ENCODE measurements around the gene CEP63. TPM values are rescaled to one million over a fixed set of nuclear protein-coding genes. Genes with fewer than 3 reads are reported as not detected.

The CEP63 gene
- total and polyA plus RNA-seq, 9 of the 15 experiments (the other 6 are each of a cell fraction or from before 2014, with no cell fraction given): 5.1 to 17.8 (median 10.6) TPM

GRCh38 chr3:134485718-134486576, at the start of gene CEP63, which contains the start of gene ANAPC13 (continued):
- TF ChIP-seq GTF2E2 (tag; IDR thresholded peaks at IDR 0.05) (no peak; the same call in 1 of the 2 replicates), HES1 (IDR thresholded peaks at IDR 0.05; ENCODE audit: low read depth) (peak; percentile 70; the same call in 1 of the 2 replicates), ZNF639 (CRISPR knock-in tag; conservative IDR thresholded peaks at IDR 0.05 in 1 of 2, IDR thresholded peaks at IDR 0.05 in 1 of 2) (0 out of 4 replicates have a peak, but pooled peaks of 1 of the 2 experiments have one; percentile 48), ZFP36 (IDR thresholded peaks at IDR 0.05; ENCODE audit: low read depth, low read length, partially characterized antibody) (peak; percentile 4), FOXK2 (conservative IDR thresholded peaks at IDR 0.05 in 1 of 2, IDR thresholded peaks at IDR 0.05 in 1 of 2; ENCODE audit: low read depth in 2 of 2) (peak in 1 of 2 experiments; percentile 98; a peak in 2 of 4 replicates), CBX8 (IDR thresholded peaks at IDR 0.05; ENCODE audit: borderline replicate concordance, extremely low read depth, low read depth, low read length, poor library complexity, severe bottlenecking) (no peak), LCOR (CRISPR knock-in tag; IDR thresholded peaks at IDR 0.05) (no peak), NKRF (IDR thresholded peaks at IDR 0.05; ENCODE audit: borderline replicate concordance) (0 out of 2 replicates have a peak, but pooled peaks have one; percentile 44), WHSC1 (IDR thresholded peaks at IDR 0.05; ENCODE audit: low read length) (no peak), SMAD1 (IDR thresholded peaks at IDR 0.05; ENCODE audit: low read depth, low read length, partially characterized antibody) (peak; percentile 36), PRDM10 (IDR thresholded peaks at IDR 0.05; ENCODE audit: partially characterized antibody) (peak; percentile 99), SMAD4 (CRISPR knock-in tag; conservative IDR thresholded peaks at IDR 0.05) (no peak; the same call in none of the 2 replicates), CREM (IDR thresholded peaks at IDR 0.05; ENCODE audit: low read depth) (peak; percentile 14; the same call in 1 of the 2 replicates), XRCC4 (IDR thresholded peaks at IDR 0.05; ENCODE audit: extremely low read depth, insufficient read depth, insufficient read length) (no peak), ZNF398 (CRISPR knock-in tag; IDR thresholded peaks at IDR 0.05) (no peak)
